ENCODE measurements around the gene FRAT2.

Gene FRAT2

GRCh38 chr10:97365761-97366351, 31.3 kb upstream of the FRAT2 start:
- no peaks in the 10 kb centered on the region; the same call in 1 of the 2 replicates for H3K36me3 ChIP-seq (ENCODE audit: insufficient read depth, low read length)
- no peaks in the 10 kb centered on the region for H3K27me3 ChIP-seq (ENCODE audit: insufficient read depth, low read length, poor library complexity, severe bottlenecking)
- no peaks in the 10 kb centered on the region for H4K20me1 ChIP-seq (ENCODE audit: insufficient read depth, low read length, poor library complexity, severe bottlenecking)
- H2AFZ ChIP-seq (ENCODE audit: low read length) = no peak overlapping the region
- H3K79me2 ChIP-seq (ENCODE audit: insufficient read depth, low read length) = no peaks in the 10 kb centered on the region
- no peaks in the 10 kb centered on the region for H3K4me1 ChIP-seq (ENCODE audit: insufficient read depth, low read length, poor library complexity, severe bottlenecking)
- H3K4me3 ChIP-seq (ENCODE audit: low read length, poor library complexity, severe bottlenecking) = no peak overlapping the region
- H3K9me3 ChIP-seq (ENCODE audit: insufficient read depth, low read depth, low read length) = no peaks in the 10 kb centered on the region
- no peaks in the 10 kb centered on the region for H3F3A ChIP-seq (ENCODE audit: low read depth)
- H3K4me2 ChIP-seq (ENCODE audit: low read depth, low read length, poor library complexity, severe bottlenecking) = no peak overlapping the region
- no peak overlapping the region for H3K9ac ChIP-seq (ENCODE audit: low read depth, low read length, poor library complexity, severe bottlenecking)
- H3K9me2 ChIP-seq (replicated peaks; ENCODE audit: low read depth, low read length) = no peaks in the 10 kb centered on the region
- TF ChIP-seq, protein P1, sequence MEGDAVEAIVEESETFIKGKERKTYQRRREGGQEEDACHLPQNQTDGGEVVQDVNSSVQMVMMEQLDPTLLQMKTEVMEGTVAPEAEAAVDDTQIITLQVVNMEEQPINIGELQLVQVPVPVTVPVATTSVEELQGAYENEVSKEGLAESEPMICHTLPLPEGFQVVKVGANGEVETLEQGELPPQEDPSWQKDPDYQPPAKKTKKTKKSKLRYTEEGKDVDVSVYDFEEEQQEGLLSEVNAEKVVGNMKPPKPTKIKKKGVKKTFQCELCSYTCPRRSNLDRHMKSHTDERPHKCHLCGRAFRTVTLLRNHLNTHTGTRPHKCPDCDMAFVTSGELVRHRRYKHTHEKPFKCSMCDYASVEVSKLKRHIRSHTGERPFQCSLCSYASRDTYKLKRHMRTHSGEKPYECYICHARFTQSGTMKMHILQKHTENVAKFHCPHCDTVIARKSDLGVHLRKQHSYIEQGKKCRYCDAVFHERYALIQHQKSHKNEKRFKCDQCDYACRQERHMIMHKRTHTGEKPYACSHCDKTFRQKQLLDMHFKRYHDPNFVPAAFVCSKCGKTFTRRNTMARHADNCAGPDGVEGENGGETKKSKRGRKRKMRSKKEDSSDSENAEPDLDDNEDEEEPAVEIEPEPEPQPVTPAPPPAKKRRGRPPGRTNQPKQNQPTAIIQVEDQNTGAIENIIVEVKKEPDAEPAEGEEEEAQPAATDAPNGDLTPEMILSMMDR (conservative IDR thresholded peaks at IDR 0.05; ENCODE audit: low read length) = no peak
- no peak for TF ChIP-seq EZH2phosphoT487 (IDR thresholded peaks at IDR 0.05; ENCODE audit: borderline replicate concordance)

DNA sequence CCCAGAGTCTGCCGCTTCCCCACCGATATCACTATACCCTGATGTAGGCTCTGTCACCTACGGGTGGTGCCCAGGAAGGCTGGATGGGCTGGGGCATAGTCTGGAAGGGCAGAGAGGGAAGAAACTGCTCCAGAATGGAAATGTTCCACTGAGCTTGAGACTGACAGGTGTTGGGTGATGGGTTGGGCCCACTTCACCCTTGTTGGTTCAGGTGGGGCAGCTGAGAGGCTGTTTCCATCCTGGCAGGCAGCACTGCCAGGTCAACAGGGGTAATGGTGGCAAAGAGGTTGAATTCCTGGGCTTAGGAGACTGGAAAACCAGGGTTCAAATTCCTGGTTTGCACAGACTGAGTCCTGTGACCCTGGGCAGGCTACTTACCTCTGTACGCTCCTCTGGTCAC, 28.5 kb upstream of the FRAT2 start:
- H3K27me3 ChIP-seq (ENCODE audit: insufficient read depth, low read length, poor library complexity, severe bottlenecking) = no peaks in the 10 kb centered on the region
- no peaks in the 10 kb centered on the region; the same call in 1 of the 2 replicates for H3K36me3 ChIP-seq (ENCODE audit: insufficient read depth, low read length)
- no peak overlapping the region for H3K9ac ChIP-seq (ENCODE audit: low read depth, low read length, poor library complexity, severe bottlenecking)
- no peak overlapping the region for H2AFZ ChIP-seq (ENCODE audit: low read length)
- H3K79me2 ChIP-seq (ENCODE audit: insufficient read depth, low read length) = no peaks in the 10 kb centered on the region
- H3K4me3 ChIP-seq (ENCODE audit: low read length, poor library complexity, severe bottlenecking) = no peak overlapping the region
- TF ChIP-seq, protein P1 (conservative IDR thresholded peaks at IDR 0.05; ENCODE audit: low read length) = no peak
- TF ChIP-seq EZH2phosphoT487 (IDR thresholded peaks at IDR 0.05; ENCODE audit: borderline replicate concordance) = no peak
- no peaks in the 10 kb centered on the region for H3K4me1 ChIP-seq (ENCODE audit: insufficient read depth, low read length, poor library complexity, severe bottlenecking)
- no peaks in the 10 kb centered on the region for H3K9me2 ChIP-seq (replicated peaks; ENCODE audit: low read depth, low read length)
- H3K9me3 ChIP-seq (ENCODE audit: insufficient read depth, low read depth, low read length) = no peaks in the 10 kb centered on the region
- no peaks in the 10 kb centered on the region for H3F3A ChIP-seq (ENCODE audit: low read depth)
- no peaks in the 10 kb centered on the region for H4K20me1 ChIP-seq (ENCODE audit: insufficient read depth, low read length, poor library complexity, severe bottlenecking)
- no peak overlapping the region for H3K4me2 ChIP-seq (ENCODE audit: low read depth, low read length, poor library complexity, severe bottlenecking)

DNA sequence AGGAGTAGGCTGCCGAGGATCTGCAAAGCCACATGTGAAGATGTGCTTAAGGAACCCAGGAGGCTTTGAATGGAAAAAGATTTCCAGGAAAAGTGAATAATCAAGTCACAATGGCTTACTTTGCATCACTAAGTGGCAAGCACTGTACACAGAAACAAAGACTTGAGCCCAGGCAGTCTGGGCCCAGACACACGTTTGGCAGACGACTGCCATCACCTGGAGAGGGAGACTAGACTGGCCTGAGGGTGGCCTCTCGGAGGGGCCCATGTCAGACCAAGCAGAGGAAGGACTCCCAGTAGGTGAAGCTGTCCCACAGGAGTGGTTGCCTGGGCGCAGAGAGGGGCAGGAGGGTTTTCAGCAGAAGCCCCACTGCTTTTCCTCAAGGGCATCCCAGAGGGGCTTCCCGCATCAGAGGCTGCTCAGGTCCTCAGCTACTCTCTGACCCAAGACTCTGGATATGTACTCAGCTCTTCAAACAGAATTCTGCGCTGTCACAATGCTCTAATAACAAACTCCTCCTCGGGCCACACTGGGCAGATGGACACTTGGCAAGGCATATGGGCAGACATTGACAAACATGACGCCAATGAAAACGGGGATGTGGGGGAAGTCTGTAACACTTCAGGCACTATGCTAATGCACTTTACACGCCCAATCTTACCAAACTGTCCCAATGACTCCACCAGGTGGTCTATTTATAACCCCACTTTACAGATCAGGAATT, 27.9 kb upstream of the FRAT2 start:
- Histone ChIP-seq H3F3A (ENCODE audit: low read depth) (no peaks in the 10 kb centered on the region), H3K9me2 (replicated peaks; ENCODE audit: low read depth, low read length) (no peaks in the 10 kb centered on the region), H3K36me3 (ENCODE audit: insufficient read depth, low read length) (no peaks in the 10 kb centered on the region; the same call in 1 of the 2 replicates), H2AFZ (ENCODE audit: low read length) (no peak overlapping the region), H3K79me2 (ENCODE audit: insufficient read depth, low read length) (no peaks in the 10 kb centered on the region), H3K9me3 (ENCODE audit: insufficient read depth, low read depth, low read length) (no peaks in the 10 kb centered on the region), H3K9ac (ENCODE audit: low read depth, low read length, poor library complexity, severe bottlenecking) (no peak overlapping the region), H3K4me3 (ENCODE audit: low read length, poor library complexity, severe bottlenecking) (no peak overlapping the region), H3K4me2 (ENCODE audit: low read depth, low read length, poor library complexity, severe bottlenecking) (no peak overlapping the region), H4K20me1 (ENCODE audit: insufficient read depth, low read length, poor library complexity, severe bottlenecking) (no peaks in the 10 kb centered on the region), H3K27me3 (ENCODE audit: insufficient read depth, low read length, poor library complexity, severe bottlenecking) (no peaks in the 10 kb centered on the region), H3K4me1 (ENCODE audit: insufficient read depth, low read length, poor library complexity, severe bottlenecking) (no peaks in the 10 kb centered on the region)
- TF ChIP-seq, protein P1 (conservative IDR thresholded peaks at IDR 0.05; ENCODE audit: low read length) = no peak
- no peak for TF ChIP-seq EZH2phosphoT487 (IDR thresholded peaks at IDR 0.05; ENCODE audit: borderline replicate concordance)
